Activated T-helper 1 cell treated with anti-CD3 and anti-CD28 coated beads, Interleukin-12 subunit alpha, Interleukin-12 subunit beta, Interleukin-2, Interleukin-4 antibody, amounts not matched to agents 30 ng/mL and 10 ng/mL and 1 ng/mL, durations not matched to agents 14 hours and 24 hours and 36 hours (primary cell): ENCODE measurements around the gene GALNT10. TPM values are rescaled to one million over a fixed set of nuclear protein-coding genes. Genes with fewer than 3 reads are reported as not detected.

ENCODE experiments used
- DNase-seq: peaks from one replicate; pipeline ENCODE4 v3.0.0; 2021; ENCODE audit warnings: low spot score
- H3K27ac Mint-ChIP-seq: one replicate; pipeline ENCODE4 v1.8.0; 2021; ENCODE audit warnings: mild to moderate bottlenecking, mixed read lengths
- H3K27me3 Mint-ChIP-seq: one replicate; pipeline ENCODE4 v1.8.0; 2022; ENCODE audit warnings: mild to moderate bottlenecking, moderate library complexity, mixed read lengths; ENCODE audit not compliant: insufficient read depth
- H3K36me3 Mint-ChIP-seq: one replicate; pipeline ENCODE4 v1.8.0; 2021; ENCODE audit warnings: low read depth, mixed read lengths
- H3K4me1 Mint-ChIP-seq: one replicate; pipeline ENCODE4 v1.8.0; 2021; ENCODE audit warnings: low read depth, mixed read lengths
- H3K4me3 Mint-ChIP-seq: one replicate; pipeline ENCODE4 v1.8.0; 2021; ENCODE audit warnings: mild to moderate bottlenecking, moderate library complexity, mixed read lengths
- H3K9me3 Mint-ChIP-seq: one replicate; pipeline ENCODE4 v1.8.0; 2021; ENCODE audit warnings: mixed read lengths
- intact Hi-C: fragments of 100-400 bp; cut with micrococcal nuclease; formaldehyde crosslinking; loops from one replicate; pipeline ENCODE4 v1.15.1; 2024
- total RNA-seq: library from RNA; stranded (reverse); gene quantifications from 2 replicates; pipeline ENCODE4 v1.2.3, GENCODE V29; 2022

The GALNT10 gene
- total RNA-seq, 1 donor from 2014 or later = 55.6 TPM

DNA sequence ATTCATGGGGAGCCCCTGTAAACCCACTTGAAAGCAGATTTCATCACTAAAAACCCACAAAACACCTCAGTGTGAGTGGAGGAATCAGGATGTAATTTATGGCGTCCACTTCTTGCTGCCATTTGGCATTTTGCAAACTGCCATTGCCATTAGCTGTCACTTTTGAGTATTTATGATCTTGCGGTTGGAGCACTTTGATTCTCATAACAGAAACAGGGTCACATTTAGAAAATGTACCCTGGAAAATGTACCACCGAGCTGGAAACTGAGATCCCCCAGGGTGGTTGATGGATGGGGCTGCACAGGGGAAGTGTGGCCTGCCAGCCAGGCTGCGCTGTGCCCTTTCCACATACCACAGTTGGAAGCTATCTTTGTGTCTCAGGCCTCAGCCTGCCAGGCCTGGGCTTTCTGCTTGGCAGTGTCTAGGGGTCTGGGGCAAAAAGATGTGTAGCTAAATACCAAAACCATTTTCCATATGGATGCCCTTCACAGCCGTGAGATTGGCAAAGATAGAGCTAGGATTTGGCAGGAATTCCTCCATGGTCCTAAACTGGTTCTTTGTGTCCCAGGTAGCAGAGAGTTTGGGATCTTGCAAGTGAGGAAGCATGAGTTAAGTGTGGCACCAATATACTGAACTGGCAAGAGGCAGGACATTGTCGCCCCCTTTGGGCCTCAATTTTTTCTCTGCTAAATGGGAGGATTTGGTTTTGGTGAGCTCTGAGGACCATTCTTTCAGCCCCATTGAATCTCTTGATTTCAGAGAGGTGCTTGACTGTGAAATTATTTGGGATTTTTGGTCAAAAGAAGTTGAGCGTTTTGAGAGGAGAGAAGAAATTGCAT, 46.2 kb downstream of the GALNT10 start:
- Mint-ChIP-seq H3K4me3 (no peak overlapping the region), H3K4me1 (peaks cover 69% of the 10 kb centered on the region), H3K27me3 (no peaks in the 10 kb centered on the region), H3K36me3 (no peaks in the 10 kb centered on the region), H3K27ac (peak overlapping the region; percentile 50), H3K9me3 (no peaks in the 10 kb centered on the region)
- DNase-seq = no peak
- intact Hi-C loops = loop anchor here (1.0 to 2.0 kb wide), 3 partner anchors 8 to 164 kb away; no protein-coding TSS in a partner anchor

DNA sequence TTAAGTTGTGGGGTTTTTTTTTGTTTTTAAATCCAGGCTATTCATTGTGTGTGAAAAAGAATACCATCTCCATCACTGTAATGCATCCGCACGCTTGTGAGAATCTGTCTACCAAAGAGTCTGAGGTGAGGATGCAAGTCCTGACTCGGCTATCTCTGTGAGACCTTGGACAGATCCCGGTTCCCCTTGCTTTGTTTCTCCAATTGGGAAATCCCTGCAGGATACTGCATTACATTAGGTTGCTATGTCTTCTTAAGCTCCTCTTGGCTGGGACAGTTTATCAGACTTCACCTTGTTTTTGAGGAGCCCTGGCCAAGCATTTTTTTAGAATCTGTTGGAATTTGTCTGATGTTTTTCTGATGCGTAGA, 46.8 kb downstream of the GALNT10 start:
- Mint-ChIP-seq H3K4me1 (peaks cover 64% of the 10 kb centered on the region), H3K9me3 (no peaks in the 10 kb centered on the region), H3K27me3 (no peaks in the 10 kb centered on the region), H3K27ac (no peak overlapping the region), H3K4me3 (no peak overlapping the region), H3K36me3 (no peaks in the 10 kb centered on the region)
- DNase-seq = no peak
- intact Hi-C loops = loop anchor here (1.0 to 2.0 kb wide), 3 partner anchors 9 to 165 kb away; no protein-coding TSS in a partner anchor

DNA sequence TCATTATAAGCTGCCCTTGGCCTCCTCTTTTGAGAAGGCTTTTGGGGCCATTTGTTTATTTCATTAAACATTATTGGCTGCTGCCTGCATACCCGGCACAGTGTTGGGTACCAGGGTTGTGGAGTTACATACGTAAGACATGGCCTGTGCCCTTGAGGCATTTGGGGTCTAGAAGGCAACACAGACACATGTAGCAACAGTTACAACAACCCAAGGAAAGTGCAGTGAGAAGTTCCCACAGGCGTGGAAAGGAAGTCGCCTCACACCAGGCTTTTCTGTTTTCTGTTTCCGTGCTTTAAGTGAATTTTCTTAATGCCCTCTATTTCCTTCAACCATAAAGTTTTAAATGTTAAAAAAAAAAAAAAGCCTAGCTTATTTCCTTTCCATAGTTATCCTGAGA, 47.4 kb downstream of the GALNT10 start:
- intact Hi-C loops = loop anchor here (1.0 to 2.0 kb wide), 3 partner anchors 10 to 166 kb away; no protein-coding TSS in a partner anchor
- Mint-ChIP-seq H3K27me3 (no peaks in the 10 kb centered on the region), H3K27ac (no peak overlapping the region)

DNA sequence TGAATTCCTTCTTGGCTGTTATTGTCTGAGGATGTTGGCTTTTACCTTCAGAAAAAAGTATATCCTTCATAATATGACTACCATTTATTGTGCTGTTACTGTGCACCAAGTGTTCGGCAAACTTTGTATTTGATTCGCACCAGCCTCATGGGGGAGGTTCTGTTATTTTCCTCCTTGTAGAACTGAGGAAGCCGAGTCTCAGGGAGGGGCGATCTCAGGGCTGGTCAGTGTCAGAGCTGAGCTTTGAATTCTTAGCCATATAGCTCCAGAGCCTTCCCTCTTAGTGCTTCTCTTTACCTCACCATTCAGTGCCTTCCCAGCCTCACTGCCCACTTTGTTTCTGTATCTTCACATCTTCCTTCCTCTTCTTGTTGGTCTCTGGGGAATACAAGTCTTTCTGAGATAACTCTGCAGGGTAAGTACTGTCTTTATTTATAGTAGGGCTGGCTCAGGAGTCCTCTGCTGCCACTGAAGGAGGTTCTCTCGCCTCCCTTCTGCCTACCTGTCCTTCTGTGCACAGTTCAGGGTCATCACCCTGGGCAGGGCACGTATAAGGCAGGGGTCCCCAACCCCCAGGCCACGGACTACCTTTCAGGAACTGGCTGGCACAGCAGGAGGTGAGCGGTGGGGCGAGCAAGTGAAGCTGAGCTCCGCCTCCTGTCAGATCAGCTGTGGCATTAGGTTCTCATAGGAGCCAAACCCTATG, 48.4 kb downstream of the GALNT10 start:
- Mint-ChIP-seq H3K9me3 (no peaks in the 10 kb centered on the region), H3K27me3 (no peaks in the 10 kb centered on the region), H3K4me1 (peaks cover 62% of the 10 kb centered on the region), H3K27ac (no peak overlapping the region), H3K4me3 (no peak overlapping the region), H3K36me3 (no peaks in the 10 kb centered on the region)
- intact Hi-C loops = no loop called here
- no peak for DNase-seq

More for the DNA sequence above, 47.4 kb downstream of the GALNT10 start:
- DNase-seq = no peak
- Mint-ChIP-seq H3K4me3 (no peak overlapping the region), H3K36me3 (no peaks in the 10 kb centered on the region), H3K9me3 (no peaks in the 10 kb centered on the region), H3K4me1 (peaks cover 66% of the 10 kb centered on the region)

DNA sequence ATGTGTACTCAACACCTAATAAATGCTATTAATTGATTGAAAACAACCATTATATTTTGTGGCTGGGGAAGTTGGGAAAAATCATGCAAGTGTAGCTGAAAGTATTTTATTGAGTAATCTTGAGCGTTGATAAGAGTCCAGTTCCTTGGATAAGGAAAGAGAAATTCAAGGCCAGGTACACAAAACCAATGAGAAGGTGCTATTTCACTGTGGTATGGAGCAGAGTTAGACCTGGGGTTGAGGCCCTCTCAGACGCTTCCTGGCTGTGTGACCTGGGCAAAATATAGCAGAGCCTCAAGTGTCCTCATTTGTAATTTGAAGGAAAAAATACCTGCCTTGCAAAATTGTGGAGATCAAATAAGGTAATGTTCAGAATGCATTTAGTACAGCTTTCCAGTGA, 50.1 kb downstream of the GALNT10 start:
- no peak for DNase-seq
- Mint-ChIP-seq H3K36me3 (peaks cover 2% of the 10 kb centered on the region), H3K27ac (no peak overlapping the region), H3K4me3 (no peak overlapping the region), H3K9me3 (no peaks in the 10 kb centered on the region), H3K4me1 (peaks cover 59% of the 10 kb centered on the region), H3K27me3 (no peaks in the 10 kb centered on the region)
- intact Hi-C loops = no loop called here

DNA sequence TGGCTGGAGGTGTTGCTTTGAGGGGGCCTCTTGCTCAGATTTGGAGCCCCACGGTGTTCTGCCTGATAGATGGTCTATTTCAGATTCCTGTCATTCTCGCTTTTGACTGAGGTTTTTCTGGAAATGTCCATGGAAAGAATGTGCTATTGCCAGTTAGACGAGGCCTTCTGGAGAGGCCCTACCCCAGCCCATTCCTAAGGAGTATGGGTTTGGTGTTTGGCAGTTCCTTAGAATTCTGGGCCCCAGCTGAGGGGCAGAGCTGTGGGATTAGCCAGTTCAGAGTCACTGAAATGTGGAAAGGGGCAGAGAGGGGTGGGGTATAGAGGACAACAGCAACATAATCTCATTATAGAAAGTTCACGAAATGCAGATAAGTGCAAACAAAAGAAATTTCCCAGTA, 50.5 kb downstream of the GALNT10 start:
- no peak for DNase-seq
- Mint-ChIP-seq H3K36me3 (peaks cover 2% of the 10 kb centered on the region), H3K4me3 (no peak overlapping the region), H3K27me3 (no peaks in the 10 kb centered on the region), H3K27ac (no peak overlapping the region), H3K9me3 (no peaks in the 10 kb centered on the region), H3K4me1 (peaks cover 55% of the 10 kb centered on the region)
- intact Hi-C loops = no loop called here

- Mint-ChIP-seq H3K9me3 (no peaks in the 10 kb centered on the region), H3K27ac (no peak overlapping the region), H3K4me1 (peaks cover 41% of the 10 kb centered on the region), H3K4me3 (no peak overlapping the region), H3K36me3 (peaks cover 2% of the 10 kb centered on the region), H3K27me3 (no peaks in the 10 kb centered on the region)
- intact Hi-C loops = no loop called here
- no peak for DNase-seq
Observed at GRCh38 chr5:154242442-154242841, 51.9 kb downstream of the GALNT10 start.

GRCh38 chr5:154242964-154243376, 52.4 kb downstream of the GALNT10 start:
- Mint-ChIP-seq H3K27ac (no peak overlapping the region), H3K36me3 (peaks cover 2% of the 10 kb centered on the region), H3K4me1 (peaks cover 35% of the 10 kb centered on the region), H3K9me3 (no peaks in the 10 kb centered on the region), H3K27me3 (no peaks in the 10 kb centered on the region), H3K4me3 (no peak overlapping the region)
- intact Hi-C loops = no loop called here
- no peak for DNase-seq

- Mint-ChIP-seq H3K27ac (no peak overlapping the region), H3K9me3 (no peaks in the 10 kb centered on the region), H3K4me1 (peaks cover 38% of the 10 kb centered on the region), H3K4me3 (no peak overlapping the region), H3K36me3 (peaks cover 6% of the 10 kb centered on the region), H3K27me3 (no peaks in the 10 kb centered on the region)
- intact Hi-C loops = no loop called here
- DNase-seq = no peak
Observed at GRCh38 chr5:154243736-154244135, 53.2 kb downstream of the GALNT10 start.

GRCh38 chr5:154244476-154244875, 53.9 kb downstream of the GALNT10 start:
- Mint-ChIP-seq H3K4me1 (peaks cover 39% of the 10 kb centered on the region), H3K27ac (no peak overlapping the region), H3K4me3 (no peak overlapping the region), H3K36me3 (peaks cover 6% of the 10 kb centered on the region), H3K27me3 (no peaks in the 10 kb centered on the region), H3K9me3 (no peaks in the 10 kb centered on the region)
- intact Hi-C loops = no loop called here
- DNase-seq = no peak

- H3K27ac Mint-ChIP-seq = no peak overlapping the region
- no peaks in the 10 kb centered on the region for H3K27me3 Mint-ChIP-seq
- intact Hi-C loops = no loop called here
Observed at GRCh38 chr5:154248691-154249090, 58.2 kb downstream of the GALNT10 start.

GRCh38 chr5:154249826-154250225, 59.3 kb downstream of the GALNT10 start:
- intact Hi-C loops = no loop called here
- no peak overlapping the region for H3K27ac Mint-ChIP-seq
- H3K27me3 Mint-ChIP-seq = no peaks in the 10 kb centered on the region
- DNase-seq = no peak
- H3K4me1 Mint-ChIP-seq = peaks cover 31% of the 10 kb centered on the region
- no peak overlapping the region for H3K4me3 Mint-ChIP-seq
- peaks cover 6% of the 10 kb centered on the region for H3K9me3 Mint-ChIP-seq
- H3K36me3 Mint-ChIP-seq = peaks cover 26% of the 10 kb centered on the region

More at GRCh38 chr5:154248691-154249090, 58.2 kb downstream of the GALNT10 start:
- Mint-ChIP-seq H3K4me3 (no peak overlapping the region), H3K36me3 (peaks cover 18% of the 10 kb centered on the region), H3K9me3 (peaks cover 5% of the 10 kb centered on the region), H3K4me1 (peaks cover 27% of the 10 kb centered on the region)
- DNase-seq = no peak

GRCh38 chr5:154251529-154251928, 61.0 kb downstream of the GALNT10 start:
- no peak for DNase-seq
- Mint-ChIP-seq H3K9me3 (peaks cover 10% of the 10 kb centered on the region), H3K27ac (no peak overlapping the region), H3K36me3 (peaks cover 32% of the 10 kb centered on the region), H3K4me3 (no peak overlapping the region), H3K4me1 (peaks cover 32% of the 10 kb centered on the region), H3K27me3 (no peaks in the 10 kb centered on the region)
- intact Hi-C loops = no loop called here
